ENCODE measurements around the gene RNF14. TPM values are rescaled to one million over a fixed set of nuclear protein-coding genes. Genes with fewer than 3 reads are reported as not detected.

The RNF14 gene
- total and polyA plus RNA-seq, 2 of the 8 experiments (the other 6 are each of a cell fraction or from before 2014, with no cell fraction given), result 4.7 to 20.2 TPM

- POLR2A ChIA-PET (ENCODE audit: partially characterized antibody), result interaction anchor here (1.0 to 4.7 kb wide), 3 partner anchors 10 to 13 kb away, joined by 3 to 32 read pairs (median 4); partner anchors contain the start of gene DELE1
- 95% methylated on average over 11 of the region's 11 CpGs; no CpG with 5 or more reads in 1 of the 2 experiments for WGBS, 2 experiments (ENCODE audit: extremely low coverage in 1 of 2, insufficient coverage in 1 of 2, insufficient read length in 1 of 2, insufficient replicate concordance in 2 of 2, low coverage in 1 of 2, low lambda C conversion rate in 2 of 2, missing lambda C conversion rate in 1 of 2)
- no peak overlapping the region for H2BK15ac ChIP-seq (ENCODE audit: low read length)
- H3K23me2 ChIP-seq (ENCODE audit: low read depth, low read length), result no peaks in the 10 kb centered on the region
- H3K4ac ChIP-seq (replicated peaks; ENCODE audit: insufficient read length, low read depth, low read length), result no peak overlapping the region
- DNase-seq (ENCODE audit: low read depth in 1 of 2, low spot score in 2 of 2) (no peak), FAIRE-seq (no peak)
- TF ChIP-seq JUN (IDR thresholded peaks at IDR 0.05; ENCODE audit: low read depth, low read length), result no peak
- TF ChIP-seq HDAC6 (IDR thresholded peaks at IDR 0.05; ENCODE audit: low read depth, low read length), result no peak
- no peak overlapping the region for H2AFZ ChIP-seq (ENCODE audit: low read length)
- H3K79me1 ChIP-seq (ENCODE audit: low read depth, low read length), result no peaks in the 10 kb centered on the region
- peaks cover 26 to 79% (median 74%) of the 10 kb centered on the region in 4 experiments for H3K36me3 ChIP-seq (ENCODE audit: control insufficient read depth in 2 of 4, insufficient read depth in 4 of 4, low read length in 3 of 4)
- H3K14ac ChIP-seq (ENCODE audit: insufficient read length), result no peak overlapping the region
- CTCF ChIA-PET (ENCODE audit: partially characterized antibody), result interaction anchor here (0.6 to 20.8 kb wide), 5 partner anchors 12 to 242 kb away, joined by 3 to 324 read pairs (median 4); partner anchors contain the start of gene PCDH12
- H2BK20ac ChIP-seq (ENCODE audit: low read length), result no peak overlapping the region
- H2BK120ac ChIP-seq (replicated peaks; ENCODE audit: low read depth, low read length), result no peak overlapping the region
- H3K4me3 ChIP-seq (ENCODE audit: extremely low read depth in 1 of 4, insufficient read depth in 2 of 4, low read depth in 3 of 4, low read length in 4 of 4), result no peak overlapping the region
- H2BK5ac ChIP-seq (ENCODE audit: low read depth, low read length), result no peak overlapping the region
- H4K20me1 ChIP-seq (replicated peaks in 1 of 2; ENCODE audit: control insufficient read depth in 1 of 2, insufficient read depth in 2 of 2, low read length in 2 of 2), result peaks cover 0 to 5% of the 10 kb centered on the region in 2 experiments
- no peaks in the 10 kb centered on the region for H3K79me2 ChIP-seq (ENCODE audit: control insufficient read depth in 1 of 2, insufficient read depth in 2 of 2, low read length in 2 of 2)
- no peak overlapping the region for H2BK12ac ChIP-seq (ENCODE audit: low read depth, low read length)
- H3K27ac ChIP-seq (ENCODE audit: low read depth, low read length), result no peak overlapping the region
- no peak overlapping the region for H3K18ac ChIP-seq (ENCODE audit: extremely low read depth, low read length)
- no peaks in the 10 kb centered on the region for H3K9me3 ChIP-seq (ENCODE audit: insufficient read depth in 2 of 2, low read depth in 1 of 2, low read length in 1 of 2)
- no peak overlapping the region for H3K23ac ChIP-seq (ENCODE audit: insufficient read length)
- H4K8ac ChIP-seq (ENCODE audit: extremely low read depth, insufficient read depth, low read length), result no peak overlapping the region
- H3K27me3 ChIP-seq (replicated peaks in 1 of 4; ENCODE audit: control insufficient read depth in 3 of 4, extremely low read depth in 1 of 4, insufficient read depth in 3 of 4, low read length in 3 of 4), result no peaks in the 10 kb centered on the region
- H3K9ac ChIP-seq (replicated peaks in 1 of 4; ENCODE audit: extremely low read depth in 1 of 4, low read depth in 3 of 4, low read length in 3 of 4), result no peak overlapping the region
- H4K91ac ChIP-seq (replicated peaks; ENCODE audit: insufficient read length, low read length), result no peak overlapping the region
- H3K56ac ChIP-seq (replicated peaks; ENCODE audit: insufficient read length, low read depth, low read length), result no peak overlapping the region
- H3K4me1 ChIP-seq (replicated peaks in 1 of 4; ENCODE audit: control insufficient read depth in 3 of 4, insufficient read depth in 4 of 4, low read length in 3 of 4), result no peaks in the 10 kb centered on the region
- no peak overlapping the region for H3K4me2 ChIP-seq (ENCODE audit: insufficient read depth in 1 of 2, low read depth in 2 of 2, low read length in 2 of 2)
- no peak overlapping the region for H2AK5ac ChIP-seq (ENCODE audit: low read depth, low read length)
- no peak overlapping the region for H4K5ac ChIP-seq (ENCODE audit: insufficient read length, low read depth, low read length)
These were observed 34.6 kb upstream of the RNF14 start for GRCh38 chr5:141934099-141934844.

Measured in H1 (cell line).